NCI-H187 (cell line): Measurements from ENCODE around the gene NUP88.

Source experiments
- DNase-seq, 2 experiments: peaks; one replicate each; lab custom pipeline; 2025; lab: John Stamatoyannopoulos, UW

NUP88 gene

GRCh38 chr17:5419959-5420653 is 644 bp upstream of the NUP88 start, which contains the start of gene RPAIN:
Gene RPAIN (plus strand): TSS chr17:5420182. CDS start chr17:5420211, 29 bp downstream.
- peak; percentile 79 to 96 for DNase-seq

GRCh38 chr17:5418858-5419355 is 555 bp downstream of the NUP88 start:
- DNase-seq, result no peak

- no peak for DNase-seq
These were observed 2.6 kb downstream of the NUP88 start for GRCh38 chr17:5416901-5417300.

GRCh38 chr17:5413682-5414081 is 5.8 kb downstream of the NUP88 start:
- no peak for DNase-seq

- DNase-seq, result no peak
These were observed 8.7 kb downstream of the NUP88 start for GRCh38 chr17:5410594-5411272.

- DNase-seq, result no peak
These were observed 11.3 kb downstream of the NUP88 start for GRCh38 chr17:5408186-5408585.

- no peak for DNase-seq
These were observed 14.1 kb downstream of the NUP88 start for GRCh38 chr17:5405400-5405799.

GRCh38 chr17:5399767-5400166 is 19.7 kb downstream of the NUP88 start:
- DNase-seq, result no peak

GRCh38 chr17:5396612-5397011 is 22.9 kb downstream of the NUP88 start:
- DNase-seq, result no peak

- DNase-seq, result no peak
These were observed 27.8 kb downstream of the NUP88 start for GRCh38 chr17:5391678-5392077.

- DNase-seq, result no peak
These were observed 37.9 kb downstream of the NUP88 start for GRCh38 chr17:5381542-5381941.

- DNase-seq, result no peak
These were observed 38.8 kb downstream of the NUP88 start for GRCh38 chr17:5380491-5381135.

- DNase-seq, result no peak
These were observed 39.9 kb downstream of the NUP88 start for GRCh38 chr17:5379351-5380107.

GRCh38 chr17:5378566-5379207 is 40.8 kb downstream of the NUP88 start:
- no peak for DNase-seq

GRCh38 chr17:5373112-5373511 is 46.4 kb downstream of the NUP88 start:
- peak in 1 of 2 experiments; percentile 10 for DNase-seq

GRCh38 chr17:5370411-5370810 is 49.1 kb downstream of the NUP88 start:
- DNase-seq, result no peak

GRCh38 chr17:5365831-5366230 is 53.6 kb downstream of the NUP88 start:
- DNase-seq, result no peak

- no peak for DNase-seq
These were observed 54.8 kb downstream of the NUP88 start for GRCh38 chr17:5364696-5365095.

- no peak for DNase-seq
These were observed 55.3 kb downstream of the NUP88 start for GRCh38 chr17:5364156-5364555.

GRCh38 chr17:5362162-5362811 is 57.2 kb downstream of the NUP88 start:
- DNase-seq, result no peak

GRCh38 chr17:5361426-5361825 is 58.0 kb downstream of the NUP88 start:
- no peak for DNase-seq
